COLO829 (cell line): ENCODE data around the gene ZBP1.

ENCODE experiments used
- DNase-seq: peaks from one replicate; pipeline ENCODE4 v3.0.0; 2012; ENCODE audit warnings: low spot score

ZBP1 gene

DNA sequence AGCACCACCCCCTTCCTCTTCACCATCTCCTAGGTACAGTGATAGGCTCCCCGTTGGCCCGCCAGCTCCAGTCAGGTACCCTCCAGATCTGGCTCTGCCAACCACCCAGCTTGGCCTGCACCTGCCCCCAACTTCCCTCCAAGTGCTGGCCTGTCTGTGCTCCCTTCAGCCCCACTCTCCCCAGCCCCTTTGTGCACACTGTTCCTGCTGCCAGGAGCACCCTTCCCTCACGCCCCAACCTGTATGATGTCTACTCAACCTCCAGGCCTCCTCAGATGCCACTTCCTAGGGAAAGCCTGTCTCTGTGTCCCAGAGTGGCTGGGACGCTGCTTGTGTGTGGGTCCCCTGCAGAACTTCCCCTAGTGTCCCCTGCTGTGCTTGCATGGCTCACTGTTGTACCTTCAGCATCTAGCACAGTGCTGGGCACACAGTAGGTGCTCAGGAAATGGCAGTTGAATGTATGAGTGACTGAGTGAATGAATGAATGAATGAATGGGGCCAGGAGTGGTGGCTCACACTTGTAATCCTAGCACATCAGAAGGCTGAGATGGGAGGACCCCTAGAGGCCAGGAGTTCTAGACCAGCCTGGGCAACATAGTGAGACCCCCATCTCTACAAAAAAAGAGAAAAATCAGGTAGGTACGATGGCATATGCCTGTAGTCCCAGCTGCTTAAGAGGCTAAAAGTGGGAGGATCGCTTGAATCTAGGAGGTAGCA lies 3.0 kb downstream of the ZBP1 start:
- DNase-seq, result no peak

DNA sequence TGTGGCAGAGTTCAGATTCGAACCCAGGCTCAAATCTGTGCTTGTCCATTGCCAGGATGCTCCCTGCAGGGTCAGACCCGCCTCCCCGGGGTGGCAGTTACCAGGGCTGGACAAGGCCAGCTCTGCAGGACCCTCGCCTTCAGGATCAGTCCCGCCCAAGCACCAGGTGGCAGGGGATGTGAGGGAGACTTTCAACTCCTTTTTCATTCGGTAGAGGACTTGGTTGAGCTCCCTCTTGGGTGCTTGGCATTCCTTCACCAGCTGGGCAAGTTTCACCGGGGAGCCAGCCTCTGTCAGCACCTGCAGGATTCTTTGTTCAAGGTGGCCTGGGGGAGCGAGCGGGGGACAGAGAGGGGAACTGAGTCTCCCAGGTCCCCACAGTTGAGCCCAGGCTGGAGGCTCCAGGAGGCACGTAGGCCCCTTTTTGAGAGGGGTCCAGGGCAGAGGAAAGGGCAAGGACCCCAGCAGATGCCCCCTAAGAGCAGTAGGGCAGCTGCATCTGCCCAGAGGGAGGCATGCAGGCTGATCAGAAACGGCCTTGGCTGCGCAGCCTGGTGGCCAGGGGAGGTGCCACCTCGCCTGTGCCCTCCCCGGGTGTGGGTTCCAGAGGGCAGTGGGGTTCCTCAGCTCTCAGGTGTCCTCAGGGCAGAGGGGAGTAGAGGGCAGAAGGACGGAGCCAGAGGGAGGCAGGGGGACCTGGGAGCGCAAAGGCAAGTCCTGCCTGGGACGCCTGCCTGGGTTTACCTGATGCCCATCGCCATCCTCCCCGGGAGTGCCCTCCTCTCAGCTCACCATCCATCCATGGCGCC lies 3.9 kb downstream of the ZBP1 start:
- DNase-seq, result no peak

DNA sequence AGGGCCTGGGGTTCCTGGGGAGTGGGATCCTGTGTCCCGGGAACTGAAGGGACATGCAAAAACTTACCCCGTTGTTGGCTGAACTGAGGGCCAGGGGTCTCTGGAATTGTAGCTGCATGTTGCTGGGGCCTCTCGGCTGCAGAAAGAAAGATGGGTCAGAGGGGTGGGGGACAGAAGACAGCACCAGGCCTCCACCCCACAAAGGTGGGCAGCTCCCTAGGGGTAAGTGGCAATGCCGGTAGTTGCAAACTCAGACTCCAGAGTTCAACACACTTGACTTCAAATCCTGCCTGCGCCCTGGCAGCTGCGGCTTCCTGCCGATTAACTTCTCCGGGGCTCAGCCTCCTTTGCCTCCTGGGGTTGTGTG lies 4.8 kb downstream of the ZBP1 start:
- no peak for DNase-seq

DNA sequence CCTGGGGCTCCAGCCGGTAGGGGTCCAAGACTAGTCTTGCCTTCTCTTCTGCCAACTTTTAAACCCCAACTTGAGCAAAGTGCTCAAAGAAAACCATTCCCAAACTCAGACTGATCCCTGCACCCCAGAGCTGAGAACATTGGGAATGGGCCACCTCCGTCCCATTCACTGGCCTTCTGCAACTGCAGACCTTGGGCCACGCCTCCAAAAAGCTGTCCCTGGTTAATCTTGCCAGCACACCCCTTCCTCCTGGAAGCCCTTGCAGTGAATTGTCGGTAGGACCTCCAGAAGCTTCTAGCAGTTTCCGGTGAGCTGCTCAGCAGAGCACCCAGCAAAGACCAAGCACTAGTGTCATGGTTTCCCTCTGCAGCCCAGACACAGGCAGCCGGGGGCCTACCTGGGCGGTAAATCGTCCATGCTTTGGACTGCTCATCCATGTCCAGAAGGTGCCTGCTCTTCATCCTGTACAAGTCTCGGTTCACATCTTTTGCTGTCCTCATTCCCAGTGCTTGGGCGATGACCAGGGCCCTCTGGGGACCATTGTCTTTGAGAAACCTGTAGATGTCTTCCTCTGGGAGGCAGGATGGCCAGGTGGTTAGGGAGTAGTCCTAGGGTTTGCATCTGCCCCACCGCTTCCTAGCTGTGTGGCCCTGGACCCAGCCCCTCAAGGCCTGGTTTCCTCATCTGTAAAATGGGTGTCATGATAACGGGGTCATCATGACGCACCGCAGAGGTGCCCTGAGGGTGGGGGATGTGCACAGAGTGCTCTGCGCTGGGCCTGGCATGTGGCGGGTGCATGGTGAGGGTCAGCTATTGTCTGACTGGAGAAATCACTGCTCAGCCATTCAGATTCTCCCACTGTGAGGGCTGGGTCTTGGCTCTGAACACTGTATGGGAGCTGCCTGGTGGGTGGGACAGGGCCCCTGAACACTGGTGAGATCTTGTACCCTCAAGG lies 5.5 kb downstream of the ZBP1 start:
- DNase-seq, result no peak

DNA sequence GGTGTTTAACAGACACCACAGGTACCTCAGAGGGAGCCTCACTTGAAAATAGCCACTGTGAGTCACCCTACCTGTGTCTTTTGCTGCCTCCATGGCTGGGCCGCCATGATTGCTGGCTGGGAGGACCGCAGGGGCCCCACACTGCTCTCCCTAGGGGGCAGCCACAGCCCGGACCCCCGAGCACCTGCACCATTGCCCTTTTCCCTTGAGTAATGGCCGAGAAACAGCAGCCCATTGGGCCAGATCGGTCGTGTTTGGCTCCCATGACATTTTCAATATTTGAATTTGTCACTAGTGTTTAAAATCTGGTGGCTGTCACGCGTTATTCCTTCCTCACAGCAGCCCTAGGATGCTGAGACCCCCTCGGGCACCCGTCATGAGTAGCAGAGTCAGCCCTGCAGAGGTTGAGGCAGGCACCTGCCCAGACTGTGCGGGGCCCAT lies 6.7 kb downstream of the ZBP1 start:
- DNase-seq, result no peak

DNA sequence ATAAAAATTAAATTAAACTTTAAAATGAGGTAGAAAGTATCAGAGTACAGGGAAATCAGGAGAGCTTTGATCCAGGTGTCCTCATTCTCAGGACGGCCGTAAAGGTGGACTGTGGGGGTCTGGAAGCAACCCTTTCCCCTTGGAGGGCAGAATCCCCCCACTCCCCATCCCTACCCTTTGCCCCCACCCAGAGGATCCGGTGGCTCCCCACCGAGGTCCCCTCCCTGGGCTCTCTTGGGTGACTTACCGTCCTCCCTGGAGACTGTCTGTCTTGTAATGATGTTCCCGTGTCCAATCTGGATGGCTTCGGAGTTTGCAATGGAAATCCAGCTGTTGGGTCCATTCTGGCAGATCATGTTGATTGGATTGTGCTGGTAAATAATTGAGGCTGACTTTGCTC lies 7.3 kb downstream of the ZBP1 start:
- no peak for DNase-seq

DNA sequence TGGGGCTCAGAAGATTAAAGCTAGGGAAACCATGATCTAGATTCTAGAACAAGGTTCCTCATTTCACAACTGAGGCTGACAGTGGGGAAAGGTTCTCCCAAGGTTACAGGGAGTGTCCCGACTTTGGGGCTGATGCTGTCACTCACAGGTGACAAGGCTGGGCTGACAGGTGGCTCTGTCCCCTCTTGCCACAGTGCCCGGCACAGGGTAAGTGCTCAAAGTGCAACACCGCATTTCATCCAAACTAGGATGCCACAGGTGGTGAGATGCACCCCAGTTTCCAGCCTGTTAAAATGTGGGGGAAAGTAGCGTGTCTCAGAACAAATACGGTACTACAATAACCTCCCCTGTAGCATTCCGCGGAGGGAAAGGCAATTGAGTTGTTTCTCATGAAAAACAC lies 7.8 kb downstream of the ZBP1 start:
- DNase-seq, result no peak

DNA sequence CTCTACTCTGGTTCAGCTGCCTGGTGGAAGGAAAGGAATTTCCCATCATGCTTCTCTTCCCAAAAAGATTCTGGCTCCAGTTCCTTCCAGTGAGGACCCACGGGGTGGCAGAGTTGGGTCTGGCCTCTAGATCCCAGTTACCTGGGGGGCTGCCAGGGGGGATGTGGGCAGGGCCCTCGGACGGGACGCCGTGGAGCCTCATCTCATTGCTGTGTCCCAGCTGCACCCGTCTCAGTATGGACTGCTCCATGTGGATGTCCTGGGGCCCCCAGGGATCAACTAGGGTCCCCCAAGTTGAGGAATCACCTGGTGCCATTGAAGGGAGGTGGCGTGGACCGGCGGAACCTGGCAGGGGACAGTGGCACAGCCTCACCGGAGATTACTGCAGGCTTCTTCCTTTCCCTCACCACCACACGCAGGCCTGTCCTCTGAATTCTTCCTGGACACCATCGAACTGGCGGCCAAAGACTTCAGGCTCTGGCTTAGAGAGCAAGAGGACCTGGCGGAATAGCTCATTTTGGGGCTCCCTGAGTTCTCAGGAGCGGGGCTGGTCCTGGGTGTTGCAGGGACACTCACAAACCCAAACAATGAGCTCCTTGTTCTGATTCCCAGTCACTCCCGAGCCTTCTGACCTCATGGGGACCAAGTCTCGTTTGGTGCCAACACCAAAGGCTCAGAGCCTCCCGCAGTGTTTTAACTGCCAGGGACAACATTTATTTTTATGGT lies 8.5 kb downstream of the ZBP1 start:
- DNase-seq, result no peak

DNA sequence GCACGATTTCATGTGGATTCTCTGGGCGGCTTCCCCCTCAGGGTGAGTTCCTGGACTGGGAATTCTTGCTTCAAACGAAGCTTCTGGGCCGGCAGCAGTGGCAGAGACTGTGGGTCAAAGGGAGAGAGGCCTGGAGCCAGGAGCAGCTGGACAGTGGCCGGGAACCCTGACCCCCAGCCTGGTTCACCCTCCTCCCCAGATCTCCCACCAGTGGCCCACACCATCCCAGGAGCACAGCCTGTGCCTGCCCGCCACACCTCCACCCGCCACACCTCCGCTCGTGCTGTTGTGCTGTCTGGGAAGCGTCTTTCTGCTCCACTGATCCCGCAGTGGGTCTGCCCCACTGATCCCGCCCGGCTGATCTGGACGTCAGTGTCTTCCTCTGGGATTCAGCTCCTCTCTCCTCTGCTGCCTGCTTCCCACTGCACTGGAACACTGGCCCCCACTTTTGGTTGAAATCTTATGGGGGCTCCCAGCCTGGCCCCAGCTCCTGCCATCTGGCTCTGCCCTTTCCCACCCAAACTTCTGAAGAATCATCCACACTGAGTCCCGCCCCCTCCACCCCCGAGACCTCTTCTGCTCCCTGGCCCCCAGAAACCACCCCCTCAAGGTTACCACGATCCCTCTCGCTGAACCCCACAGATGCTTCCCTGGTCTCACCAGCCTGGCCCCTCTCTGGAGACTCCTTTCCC lies 9.8 kb downstream of the ZBP1 start:
- no peak for DNase-seq

DNA sequence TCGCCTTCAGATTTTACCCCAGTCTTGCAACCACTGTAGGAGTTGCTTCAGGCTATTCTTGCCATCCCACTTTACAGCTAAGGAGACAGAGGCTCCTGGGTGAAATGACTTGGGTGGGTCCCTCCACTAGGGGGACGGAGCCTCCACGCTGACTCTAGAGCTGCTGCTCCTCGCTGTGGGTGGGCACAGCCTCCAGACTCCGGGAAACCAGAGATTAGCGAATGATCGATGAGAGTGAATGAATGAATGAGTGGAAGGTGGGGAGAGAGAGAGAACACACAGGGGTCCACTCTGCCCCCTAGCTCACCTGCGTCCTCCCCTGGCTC lies 10.4 kb downstream of the ZBP1 start:
- DNase-seq, result no peak

DNA sequence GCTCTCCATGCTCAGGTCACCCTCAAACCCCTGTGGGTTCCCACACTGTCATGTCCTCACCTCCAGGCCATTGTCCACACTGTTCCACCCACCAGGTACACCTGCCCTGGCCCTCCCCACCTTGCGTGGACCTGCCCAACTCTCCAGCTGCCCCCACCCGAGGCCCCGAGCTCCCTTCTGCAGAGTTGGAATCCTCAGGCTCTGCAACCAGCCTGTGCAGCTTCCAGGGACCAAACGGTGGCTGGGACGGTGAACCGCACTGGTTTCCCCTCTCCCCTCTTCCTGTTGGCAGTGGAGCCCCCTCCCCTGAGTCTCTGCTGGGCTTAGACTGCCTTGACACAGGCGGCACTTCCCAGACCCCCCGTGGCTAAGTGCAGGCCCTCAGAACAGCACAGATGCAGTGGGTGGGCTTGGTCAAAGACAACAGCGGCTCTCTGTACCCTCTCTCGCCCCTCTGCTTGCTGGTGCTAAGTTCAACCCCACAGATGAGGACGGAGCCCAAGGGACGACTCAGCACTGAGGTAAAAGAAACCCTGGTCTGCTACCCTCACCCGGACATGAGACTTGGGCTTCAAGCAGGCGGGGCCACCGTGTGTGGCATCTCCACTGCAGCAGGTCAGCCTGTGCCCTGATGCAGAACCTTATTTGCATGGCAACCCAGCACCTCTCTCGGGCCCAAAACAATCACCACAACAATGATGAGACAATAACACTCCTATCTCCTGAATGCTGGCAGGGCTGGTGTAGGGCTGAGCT lies 11.0 kb downstream of the ZBP1 start:
- DNase-seq, result no peak

DNA sequence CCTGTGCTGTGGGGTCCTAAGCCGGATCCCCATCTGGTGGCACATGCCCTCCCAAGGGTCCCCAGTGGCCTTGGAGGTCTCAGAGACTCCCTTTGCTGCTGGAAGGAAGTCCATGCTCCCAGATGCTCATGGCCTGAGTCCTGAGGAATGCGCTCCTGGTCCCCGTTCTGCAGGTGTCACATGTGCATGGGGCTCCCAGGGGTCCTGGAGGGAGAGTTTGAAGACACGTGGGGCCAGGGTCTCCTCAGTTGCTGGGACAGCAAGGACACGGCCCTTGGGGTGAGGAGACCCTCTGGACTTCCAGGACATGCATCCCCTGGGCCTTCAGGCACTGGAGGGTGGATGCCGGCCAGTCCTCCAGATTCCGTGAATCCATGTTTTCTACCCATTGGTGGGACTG lies 11.7 kb downstream of the ZBP1 start:
- no peak for DNase-seq

DNA sequence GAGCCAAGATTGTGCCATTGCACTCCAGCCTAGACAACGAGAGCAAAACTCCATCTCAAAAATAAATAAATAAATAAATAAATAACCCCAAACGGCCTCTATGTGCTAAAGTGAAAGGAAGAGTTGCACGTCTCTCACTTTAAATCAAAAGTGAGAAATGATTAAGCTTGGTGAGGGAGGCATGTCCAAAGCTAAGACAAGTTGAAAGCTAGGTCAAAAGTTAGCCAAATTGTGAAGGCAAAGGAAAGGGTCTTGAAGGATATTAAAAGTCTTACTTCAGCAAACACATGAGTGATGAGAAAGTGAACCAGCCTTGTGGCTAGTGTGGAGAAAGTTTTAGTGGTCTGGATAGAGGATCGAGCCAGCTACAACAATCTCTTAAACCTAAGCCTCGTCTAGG lies 14.3 kb downstream of the ZBP1 start:
- DNase-seq, result no peak

DNA sequence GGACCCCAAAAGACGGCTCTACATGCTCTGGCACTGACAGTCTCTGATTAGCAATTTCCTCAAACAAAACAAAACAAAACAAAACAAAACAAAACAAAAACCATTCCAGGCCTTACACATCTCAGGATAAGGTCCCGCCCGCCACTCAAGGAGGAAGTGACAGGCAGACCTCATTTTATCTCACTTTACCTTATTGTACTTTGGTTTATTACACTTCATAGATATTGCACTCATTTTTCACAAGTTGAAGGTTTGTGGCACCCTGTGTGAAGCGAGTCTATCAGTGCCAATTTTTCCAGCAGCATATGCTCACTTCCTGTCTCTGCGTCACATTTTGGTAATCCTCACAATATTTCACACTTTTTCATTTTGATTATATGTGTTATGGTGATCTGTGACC lies 15.2 kb downstream of the ZBP1 start:
- DNase-seq, result no peak

DNA sequence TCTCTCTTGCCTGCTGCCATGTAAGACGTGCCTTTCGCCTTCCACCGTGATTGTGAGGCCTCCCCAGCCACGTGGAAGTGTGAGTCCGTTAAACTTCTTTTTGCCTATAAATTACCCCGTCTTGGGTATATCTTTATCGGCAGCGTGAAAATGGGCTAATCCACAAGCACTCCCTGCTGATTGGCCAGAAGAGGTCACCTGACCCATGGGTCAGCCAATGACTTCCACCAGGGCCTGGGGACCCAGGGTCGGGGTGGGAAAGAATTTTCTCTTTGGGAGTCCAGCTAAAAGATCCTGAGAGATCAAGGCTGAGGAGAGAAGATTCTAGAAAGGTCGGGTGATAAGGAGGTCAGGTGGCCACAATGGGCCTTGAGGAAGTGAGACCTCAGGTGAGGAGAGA lies 17.1 kb downstream of the ZBP1 start:
- DNase-seq, result no peak

DNA sequence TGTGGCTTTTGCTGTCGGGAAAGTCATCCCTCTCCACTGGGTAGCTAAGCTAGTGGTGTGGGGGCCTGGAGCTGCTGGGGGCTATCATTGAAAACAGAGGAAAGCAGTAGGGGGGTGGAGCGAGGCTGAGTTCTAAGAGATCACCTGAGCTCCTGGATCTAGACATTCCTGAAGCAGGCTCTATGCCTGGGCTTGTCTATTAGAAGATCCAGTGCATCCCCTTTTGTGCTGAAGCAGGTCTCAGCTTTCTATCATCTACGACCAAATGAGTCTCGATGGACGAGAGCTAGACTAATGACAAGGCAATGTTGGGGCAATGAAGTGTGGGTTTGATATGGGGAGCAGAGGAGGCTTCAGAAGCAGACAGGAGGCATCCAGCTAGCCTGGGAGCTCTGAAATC lies 18.5 kb downstream of the ZBP1 start:
- no peak for DNase-seq

DNA sequence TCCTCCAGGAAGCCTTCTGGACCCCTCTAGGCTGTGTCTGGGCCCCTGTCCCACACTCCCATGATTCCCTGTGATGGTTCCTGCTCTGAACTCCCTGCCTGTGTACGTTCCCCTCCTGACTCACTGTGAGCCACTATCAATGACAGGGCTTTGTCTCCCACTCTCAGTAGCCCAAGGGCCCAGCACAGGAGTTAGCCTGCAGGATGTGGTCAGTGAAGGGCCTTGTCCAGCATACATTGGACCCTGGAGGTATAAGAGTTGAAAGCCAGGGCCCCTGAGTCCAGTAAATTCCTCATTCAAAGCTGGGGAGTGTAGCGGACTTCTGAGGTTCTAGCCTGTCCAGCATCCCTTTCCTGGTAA lies 19.0 kb downstream of the ZBP1 start:
- peak; percentile 94 for DNase-seq

DNA sequence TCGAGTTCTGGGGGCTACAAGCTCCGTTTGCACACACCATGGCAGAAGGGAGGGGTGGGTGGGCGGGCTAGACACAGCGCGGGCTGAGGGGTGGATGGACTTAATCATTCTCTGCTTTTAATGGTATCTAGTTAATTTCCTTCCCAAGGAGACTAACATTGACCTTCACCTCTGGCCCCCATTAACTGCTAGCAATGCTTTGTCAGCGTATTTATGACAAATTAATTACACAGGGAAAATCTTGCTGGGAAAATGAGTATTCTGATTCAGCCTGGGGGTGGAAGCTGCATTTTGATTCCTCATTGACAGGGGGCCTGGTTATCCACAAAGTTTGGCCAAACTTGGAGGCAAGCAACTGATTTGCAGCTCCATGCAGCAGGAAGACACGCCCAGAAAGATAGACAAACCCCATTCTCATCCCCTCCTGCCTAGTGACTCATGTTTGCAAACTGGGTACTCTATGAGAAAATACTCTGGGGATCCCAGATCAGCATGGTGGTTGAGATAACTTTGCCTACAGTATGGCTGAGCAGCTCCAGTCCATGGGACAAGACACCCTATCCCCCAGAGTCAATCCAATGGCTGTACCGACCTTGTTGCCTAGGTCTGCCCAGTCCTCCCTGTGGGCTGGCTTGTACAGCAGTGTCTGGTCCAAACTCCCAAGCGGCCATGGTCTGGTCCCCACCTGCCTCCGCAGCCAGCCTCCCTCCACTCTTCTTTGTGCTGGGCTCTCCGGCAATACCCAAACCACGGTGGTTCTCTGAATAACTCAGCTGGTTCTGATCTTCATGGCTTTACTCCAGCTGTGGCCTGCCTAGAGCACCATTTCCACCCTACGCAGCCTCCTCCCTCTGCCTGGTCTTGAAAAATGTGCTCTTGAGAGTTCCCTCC lies 19.7 kb downstream of the ZBP1 start:
- DNase-seq, result peak; percentile 76

DNA sequence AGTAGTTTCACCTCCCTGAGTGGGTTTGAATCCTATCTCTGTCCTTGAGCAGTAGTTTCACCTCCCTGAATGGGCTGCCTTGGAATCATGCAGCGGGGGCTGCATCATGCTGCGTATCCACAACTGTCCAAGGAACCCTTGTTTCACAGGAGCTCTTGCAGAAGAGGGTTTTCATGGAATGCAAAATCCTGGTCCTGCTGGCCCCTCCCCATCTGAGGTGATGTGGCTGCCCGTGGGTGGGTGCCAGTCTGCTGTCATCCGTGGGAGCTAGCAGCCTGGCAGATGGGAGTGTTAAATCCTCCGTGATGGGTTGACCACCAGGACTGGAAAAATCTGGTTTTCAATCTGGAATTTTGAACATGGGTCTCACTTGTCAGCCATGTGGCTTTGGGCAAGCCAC lies 21.7 kb downstream of the ZBP1 start:
- DNase-seq, result no peak

DNA sequence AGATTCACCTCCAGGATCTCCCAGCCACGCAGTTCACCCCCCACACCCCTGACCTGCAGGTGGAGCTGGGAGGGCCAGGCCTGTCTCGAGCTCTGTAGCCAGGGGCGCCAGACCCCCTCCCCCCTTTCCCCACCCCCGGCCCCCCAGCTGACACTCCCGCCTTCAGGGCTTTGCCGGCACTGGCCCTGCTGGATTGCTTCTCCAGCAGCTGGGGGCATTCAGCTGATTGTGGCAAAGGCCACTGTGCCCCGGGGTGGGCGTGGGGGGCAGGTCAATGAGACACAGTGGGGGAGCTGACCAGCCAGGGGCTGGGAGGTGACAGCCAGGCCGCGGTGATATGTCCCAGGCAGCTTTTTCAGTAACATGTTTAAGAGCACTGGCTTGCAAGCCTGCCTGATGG lies 22.2 kb downstream of the ZBP1 start:
- DNase-seq, result no peak
